Trophoblast cell (in vitro differentiated cells and primary cell): ENCODE data around the gene FABP3.

Source experiments
- DNase-seq, 2 donors: peaks; one replicate each; pipeline ENCODE4 v3.0.0-alpha.2; 2016
- H2AFZ ChIP-seq: 2 replicates; pipeline ENCODE4 v1.6.1; 2013; ENCODE audit warnings: low read length, moderate library complexity, mild to moderate bottlenecking; ENCODE audit not compliant: insufficient read depth, poor library complexity
- H2AK5ac ChIP-seq: 2 replicates; pipeline ENCODE4 v1.6.1; 2013; ENCODE audit warnings: mild to moderate bottlenecking, low read length
- H2BK120ac ChIP-seq: 2 replicates; pipeline ENCODE4 v1.6.1; 2013; ENCODE audit warnings: low read length, mild to moderate bottlenecking, moderate library complexity; ENCODE audit not compliant: insufficient read depth, poor library complexity
- H2BK12ac ChIP-seq: 2 replicates; pipeline ENCODE4 v1.6.1; 2013; ENCODE audit warnings: mild to moderate bottlenecking, low read length, moderate library complexity
- H2BK5ac ChIP-seq: 2 replicates; pipeline ENCODE4 v1.6.1; 2013; ENCODE audit warnings: low read length, low read depth, moderate library complexity, mild to moderate bottlenecking; ENCODE audit not compliant: poor library complexity
- H3K14ac ChIP-seq: 2 replicates; pipeline ENCODE4 v1.6.1; 2013; ENCODE audit warnings: mild to moderate bottlenecking, low read length
- H3K18ac ChIP-seq: 2 replicates; pipeline ENCODE4 v1.6.1; 2013; ENCODE audit warnings: mild to moderate bottlenecking, low read length
- H3K23ac ChIP-seq: 2 replicates; pipeline ENCODE4 v1.6.1; 2013; ENCODE audit warnings: low read length
- H3K27ac ChIP-seq: 2 replicates; pipeline ENCODE4 v1.5.1; 2013; ENCODE audit warnings: low read depth, mild to moderate bottlenecking, inconsistent platforms, low read length, moderate library complexity
- H3K27me3 ChIP-seq: 2 replicates; pipeline ENCODE4 v1.6.1; 2013; ENCODE audit warnings: inconsistent platforms, mild to moderate bottlenecking, low read length, moderate library complexity; ENCODE audit not compliant: insufficient read depth
- H3K36me3 ChIP-seq, 2 experiments: 1 replicate in 1 of 2; 2 replicates in 1 of 2; pipeline ENCODE4 v1.6.1; 2013; ENCODE audit warnings: low read length in 2 of 2, mild to moderate bottlenecking in 2 of 2, moderate library complexity in 1 of 2; ENCODE audit not compliant: insufficient read depth in 2 of 2, control insufficient read depth in 1 of 2
- H3K4ac ChIP-seq: 2 replicates; pipeline ENCODE4 v1.6.1; 2013; ENCODE audit warnings: low read depth, mild to moderate bottlenecking, low read length, moderate library complexity
- H3K4me1 ChIP-seq, 2 experiments: 1 replicate in 1 of 2; 2 replicates in 1 of 2; pipeline ENCODE4 v1.6.1; 2013; ENCODE audit warnings: low read length in 2 of 2, mild to moderate bottlenecking in 2 of 2, moderate library complexity in 1 of 2; ENCODE audit not compliant: insufficient read depth in 2 of 2, control insufficient read depth in 1 of 2
- H3K4me2 ChIP-seq: 2 replicates; pipeline ENCODE4 v1.6.1; 2013; ENCODE audit warnings: inconsistent platforms, mild to moderate bottlenecking, low read length, moderate library complexity
- H3K4me3 ChIP-seq: 2 replicates; pipeline ENCODE4 v1.5.1; 2013; ENCODE audit warnings: mild to moderate bottlenecking, low read depth, low read length, inconsistent platforms
- H3K79me1 ChIP-seq: one replicate; pipeline ENCODE4 v1.6.1; 2013; ENCODE audit warnings: low read length
- H3K79me2 ChIP-seq: 2 replicates; pipeline ENCODE4 v1.6.1; 2013; ENCODE audit warnings: low read length, mild to moderate bottlenecking; ENCODE audit not compliant: control insufficient read depth, insufficient read depth, poor library complexity
- H3K9ac ChIP-seq: 2 replicates; pipeline ENCODE4 v1.6.1; 2013; ENCODE audit warnings: mild to moderate bottlenecking, low read length
- H3K9me3 ChIP-seq: 2 replicates; pipeline ENCODE4 v1.6.1; 2013; ENCODE audit warnings: low read depth, mild to moderate bottlenecking, control low read depth, inconsistent platforms, low read length; ENCODE audit not compliant: insufficient read depth
- H4K12ac ChIP-seq: 2 replicates; pipeline ENCODE4 v1.6.1; 2013; ENCODE audit warnings: low read depth, mild to moderate bottlenecking, low read length, moderate library complexity
- H4K8ac ChIP-seq: 2 replicates; pipeline ENCODE4 v1.6.1; 2013; ENCODE audit warnings: low read depth, mild to moderate bottlenecking, low read length, moderate library complexity
- H4K91ac ChIP-seq: one replicate; pipeline ENCODE4 v1.6.1; 2013; ENCODE audit warnings: low read depth, mild to moderate bottlenecking, low read length, moderate library complexity
- WGBS: extraction: QIAGEN DNeasy Blood & Tissue Kit; methylation state at CpG from one replicate; pipeline ENCODE4 v1.1.7; 2013; ENCODE audit warnings: missing lambda C conversion rate; ENCODE audit not compliant: insufficient read length, insufficient coverage; ENCODE audit errors: extremely low coverage; 5-methylcytosine and 5-hydroxymethylcytosine counted together

Gene FABP3

DNA sequence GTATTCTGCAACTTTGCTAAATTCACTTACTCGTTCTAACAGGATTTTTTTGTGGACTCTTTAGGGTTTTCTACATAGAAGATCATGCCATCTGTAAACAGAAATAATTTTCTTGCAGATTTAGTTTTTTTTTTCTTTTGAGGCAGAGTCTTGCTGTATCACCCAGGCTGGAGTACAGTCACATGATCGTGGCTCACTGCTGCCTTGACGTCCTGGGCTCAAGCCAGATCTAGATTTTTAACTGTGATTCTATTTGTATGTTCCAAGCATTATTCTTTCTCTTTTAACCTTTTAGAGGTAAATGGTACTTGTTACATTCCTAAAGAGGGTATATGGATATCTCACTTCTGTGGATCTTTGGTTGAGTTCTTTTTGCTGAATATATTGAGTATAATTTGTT is 18.6 kb downstream of the FABP3 start:
- WGBS: no CpG with 5 or more reads among the region's 3 CpGs
- H4K8ac ChIP-seq: no peak overlapping the region
- no peak overlapping the region for H2BK120ac ChIP-seq
- no peak overlapping the region for H2AFZ ChIP-seq
- no peak overlapping the region for H3K4me2 ChIP-seq
- no peak overlapping the region for H4K91ac ChIP-seq
- H2AK5ac ChIP-seq: no peak overlapping the region
- no peak overlapping the region for H3K14ac ChIP-seq
- no peak overlapping the region for H3K4me3 ChIP-seq
- H4K12ac ChIP-seq: no peak overlapping the region
- peaks cover 6 to 10% of the 10 kb centered on the region in 2 experiments for H3K36me3 ChIP-seq
- no peaks in the 10 kb centered on the region for H3K4me1 ChIP-seq
- DNase-seq: no peak
- H2BK5ac ChIP-seq: no peak overlapping the region
- no peak overlapping the region for H3K4ac ChIP-seq
- H3K23ac ChIP-seq: no peak overlapping the region
- no peaks in the 10 kb centered on the region for H3K79me2 ChIP-seq
- H3K18ac ChIP-seq: no peak overlapping the region
- no peak overlapping the region for H3K9ac ChIP-seq
- H3K79me1 ChIP-seq: no peaks in the 10 kb centered on the region
- no peaks in the 10 kb centered on the region for H3K9me3 ChIP-seq
- H2BK12ac ChIP-seq: no peak overlapping the region
- no peak overlapping the region for H3K27ac ChIP-seq
- no peaks in the 10 kb centered on the region for H3K27me3 ChIP-seq

DNA sequence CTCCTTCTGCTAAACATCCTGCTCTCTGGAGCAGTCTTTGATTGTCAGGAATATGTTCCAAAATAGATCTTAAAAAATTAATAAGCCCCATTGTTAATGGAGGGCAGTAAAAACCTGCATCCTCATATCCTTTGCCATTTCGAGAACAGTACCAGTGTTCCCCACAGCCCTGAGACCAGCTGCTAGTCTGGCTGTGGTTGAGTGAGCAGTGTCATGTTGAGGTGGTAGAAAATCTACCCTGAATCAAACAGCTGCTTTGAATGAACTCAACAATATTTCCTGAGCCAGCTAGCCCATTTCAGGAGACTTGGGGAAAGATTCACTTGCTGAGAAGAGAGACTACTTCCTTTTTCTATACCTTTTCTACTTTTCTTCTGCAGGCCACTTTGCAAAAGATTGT is 24.4 kb downstream of the FABP3 start:
- no peak overlapping the region for H2BK5ac ChIP-seq
- no peak overlapping the region for H3K14ac ChIP-seq
- H3K4me2 ChIP-seq: no peak overlapping the region
- no peak overlapping the region for H2BK12ac ChIP-seq
- H4K12ac ChIP-seq: no peak overlapping the region
- no peak overlapping the region for H4K91ac ChIP-seq
- H3K9ac ChIP-seq: no peak overlapping the region
- H3K79me1 ChIP-seq: no peaks in the 10 kb centered on the region
- no peak overlapping the region for H2AFZ ChIP-seq
- no peak overlapping the region for H2BK120ac ChIP-seq
- no peaks in the 10 kb centered on the region for H3K79me2 ChIP-seq
- no peak overlapping the region for H3K4me3 ChIP-seq
- H3K23ac ChIP-seq: no peak overlapping the region
- H3K4me1 ChIP-seq: no peaks in the 10 kb centered on the region
- H3K27me3 ChIP-seq: no peaks in the 10 kb centered on the region
- DNase-seq: no peak
- H4K8ac ChIP-seq: no peak overlapping the region
- no peak overlapping the region for H3K27ac ChIP-seq
- no peak overlapping the region for H2AK5ac ChIP-seq
- H3K9me3 ChIP-seq: no peaks in the 10 kb centered on the region
- H3K18ac ChIP-seq: no peak overlapping the region
- H3K36me3 ChIP-seq: peaks cover 7 to 19% of the 10 kb centered on the region in 2 experiments
- no CpG with 5 or more reads among the region's 1 CpG for WGBS
- no peak overlapping the region for H3K4ac ChIP-seq

DNA sequence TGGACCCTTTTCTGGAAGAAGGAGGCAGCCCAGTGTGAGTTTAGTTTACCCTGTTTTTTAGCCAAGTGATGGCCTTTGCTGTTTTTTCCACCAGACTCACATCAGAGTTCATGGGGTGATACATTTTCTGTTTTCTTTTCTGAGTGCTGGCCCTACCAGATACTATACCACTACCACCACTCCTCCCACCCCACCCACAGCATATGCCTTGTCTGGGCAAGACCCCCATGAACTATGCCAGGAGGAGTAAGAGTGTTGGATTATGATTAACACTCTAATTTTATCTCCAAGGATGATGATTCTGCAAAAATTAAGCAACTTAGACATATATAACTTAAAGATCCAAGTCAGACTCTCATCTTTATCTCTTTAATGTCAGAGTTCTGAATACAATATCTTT is 26.1 kb downstream of the FABP3 start:
- Histone ChIP-seq H4K91ac (no peak overlapping the region), H3K9ac (no peak overlapping the region), H2BK120ac (no peak overlapping the region), H3K9me3 (no peaks in the 10 kb centered on the region), H3K79me2 (no peaks in the 10 kb centered on the region), H3K36me3 (peaks cover 7 to 19% of the 10 kb centered on the region in 2 experiments), H3K4me1 (peaks cover 4 to 5% of the 10 kb centered on the region in 2 experiments), H2BK5ac (no peak overlapping the region), H4K12ac (no peak overlapping the region), H3K18ac (no peak overlapping the region), H2BK12ac (no peak overlapping the region), H3K4ac (no peak overlapping the region), H2AK5ac (no peak overlapping the region), H3K23ac (no peak overlapping the region), H3K4me3 (no peak overlapping the region), H3K27ac (no peak overlapping the region), H3K27me3 (no peaks in the 10 kb centered on the region), H4K8ac (no peak overlapping the region), H3K4me2 (no peak overlapping the region), H3K79me1 (no peaks in the 10 kb centered on the region), H3K14ac (no peak overlapping the region), H2AFZ (no peak overlapping the region)
- no peak for DNase-seq

DNA sequence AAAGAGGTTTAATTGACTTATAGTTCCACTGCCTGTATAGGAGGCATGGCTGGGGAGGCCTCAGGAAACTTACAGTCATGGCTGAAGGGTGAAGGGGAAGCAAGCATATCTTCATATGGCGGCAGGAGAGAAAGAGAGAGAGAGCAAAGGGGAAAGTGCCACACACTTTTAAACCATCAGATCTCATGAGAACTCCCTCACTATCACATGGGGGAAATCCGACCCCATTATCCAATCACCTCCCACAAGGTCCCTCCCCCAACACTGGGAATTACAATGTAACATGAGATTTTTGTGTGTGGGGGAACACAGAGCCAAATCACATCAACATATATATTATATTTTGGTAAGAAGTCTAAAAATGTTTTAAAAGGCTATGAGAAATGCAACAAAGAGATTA is 27.2 kb downstream of the FABP3 start:
- Histone ChIP-seq H2AFZ (no peak overlapping the region), H3K9me3 (no peaks in the 10 kb centered on the region), H3K18ac (no peak overlapping the region), H4K91ac (no peak overlapping the region), H3K4me3 (no peak overlapping the region), H3K27ac (no peak overlapping the region), H3K4me1 (peaks cover 4 to 5% of the 10 kb centered on the region in 2 experiments), H3K79me1 (no peaks in the 10 kb centered on the region), H3K79me2 (no peaks in the 10 kb centered on the region), H3K36me3 (peaks cover 4 to 14% of the 10 kb centered on the region in 2 experiments), H3K27me3 (no peaks in the 10 kb centered on the region), H2BK120ac (no peak overlapping the region), H4K8ac (no peak overlapping the region), H2AK5ac (no peak overlapping the region), H3K4me2 (no peak overlapping the region), H4K12ac (no peak overlapping the region), H3K4ac (no peak overlapping the region), H3K14ac (no peak overlapping the region), H2BK5ac (no peak overlapping the region), H2BK12ac (no peak overlapping the region), H3K23ac (no peak overlapping the region), H3K9ac (no peak overlapping the region)
- DNase-seq: no peak
- WGBS: no CpG with 5 or more reads among the region's 2 CpGs
